GM19397 (cell line): ENCODE results near the gene SLC25A41.

Experiments used
- ATAC-seq: cut with Tn5 transposase; IDR thresholded peaks from one replicate; pipeline ENCODE4 v1.9.1; 2021; ENCODE audit warnings: mild to moderate bottlenecking, moderate library complexity; ENCODE audit not compliant: unreplicated experiment

SLC25A41 gene

DNA sequence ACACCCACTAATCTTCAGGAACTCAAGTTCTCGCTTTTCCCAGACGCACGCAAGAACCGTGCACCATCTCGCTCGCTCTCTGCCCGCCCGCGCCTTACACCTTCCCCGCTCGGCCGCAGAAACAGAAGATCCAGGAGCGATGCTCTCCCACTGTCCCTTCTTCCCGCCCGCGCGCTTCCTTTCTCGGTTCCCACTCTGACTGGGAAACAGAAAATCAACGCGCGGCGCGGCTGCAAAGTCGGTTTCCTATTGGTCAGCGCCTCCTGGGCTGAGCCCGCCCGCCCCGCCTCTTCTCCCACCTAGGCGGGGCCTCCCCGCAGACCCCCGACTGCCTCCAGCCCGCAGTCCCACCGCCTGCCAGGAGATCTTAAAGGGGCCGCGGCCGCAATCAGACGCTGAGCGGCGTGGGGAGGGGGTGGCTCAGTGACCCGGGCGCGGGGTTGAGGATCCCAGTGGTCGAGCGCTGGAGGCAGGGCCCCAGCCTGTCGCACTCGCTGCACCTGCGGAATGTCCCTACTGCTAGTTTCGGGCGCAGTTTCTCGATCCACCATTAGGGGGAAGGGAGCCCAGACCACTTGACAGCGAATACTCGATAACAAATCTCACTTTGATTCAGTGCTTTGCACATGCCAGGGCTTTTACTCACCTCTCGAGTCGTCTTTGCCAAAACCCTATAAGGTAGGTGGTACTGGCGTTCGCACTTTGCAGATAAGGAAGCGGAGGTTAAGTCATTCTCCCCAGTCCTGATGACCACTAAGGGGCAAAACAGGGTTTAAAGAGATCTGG is 26.7 kb upstream of the SLC25A41 start:
- peak; percentile 81 for ATAC-seq

DNA sequence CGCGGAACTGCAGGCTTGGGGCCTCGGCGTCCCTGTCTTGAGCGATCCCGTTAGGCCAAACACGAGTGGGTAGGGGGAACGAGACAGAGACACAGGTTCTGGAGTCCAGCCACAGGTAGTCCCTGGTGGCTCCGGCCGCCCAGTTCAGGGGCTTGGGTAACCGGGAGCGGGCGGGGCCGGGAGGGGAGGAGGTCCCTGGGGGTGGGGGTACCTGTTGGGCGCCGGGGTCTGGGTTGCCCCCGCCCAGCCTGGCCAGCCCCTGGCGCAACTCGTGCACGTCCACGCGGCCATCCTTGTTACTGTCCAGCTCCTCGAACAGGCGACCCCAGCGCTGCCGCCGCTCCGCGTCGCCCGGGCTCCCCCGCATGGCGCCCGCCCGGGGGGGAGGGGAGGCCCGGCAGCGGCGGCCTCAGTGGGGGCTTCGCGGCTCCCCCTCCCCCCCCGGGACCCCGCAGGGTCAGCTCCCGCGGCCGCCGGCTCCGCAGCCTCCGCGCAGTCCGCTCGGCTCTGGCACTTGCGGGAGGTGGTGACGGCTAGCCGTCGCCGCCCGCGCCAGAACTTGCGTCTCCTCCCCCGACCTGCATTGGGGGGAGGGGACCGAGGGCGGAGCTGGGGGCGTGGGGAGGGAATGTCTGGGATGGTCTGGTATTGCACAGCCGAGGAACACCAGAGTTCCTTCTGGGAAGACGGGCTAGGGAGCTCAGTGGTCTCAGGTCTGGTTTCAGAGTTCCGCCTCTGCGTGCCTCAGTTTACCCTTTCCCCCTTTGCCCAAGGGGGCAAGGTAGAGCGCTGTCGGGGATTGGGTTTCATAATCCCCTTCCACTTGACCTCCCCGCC is 25.9 kb upstream of the SLC25A41 start, which contains the start of gene SLC25A23:
Gene SLC25A23, minus strand, starts transcription at position 531 of the 837 bp plus-strand sequence. Its CDS starts 164 bp downstream, at position 367.
- peak; percentile 39 for ATAC-seq

- no peak for ATAC-seq
Measured at GRCh38 chr19:6458695-6459261, 25.2 kb upstream of the SLC25A41 start.

- no peak for ATAC-seq
Measured at GRCh38 chr19:6457958-6458694, 24.6 kb upstream of the SLC25A41 start.

DNA sequence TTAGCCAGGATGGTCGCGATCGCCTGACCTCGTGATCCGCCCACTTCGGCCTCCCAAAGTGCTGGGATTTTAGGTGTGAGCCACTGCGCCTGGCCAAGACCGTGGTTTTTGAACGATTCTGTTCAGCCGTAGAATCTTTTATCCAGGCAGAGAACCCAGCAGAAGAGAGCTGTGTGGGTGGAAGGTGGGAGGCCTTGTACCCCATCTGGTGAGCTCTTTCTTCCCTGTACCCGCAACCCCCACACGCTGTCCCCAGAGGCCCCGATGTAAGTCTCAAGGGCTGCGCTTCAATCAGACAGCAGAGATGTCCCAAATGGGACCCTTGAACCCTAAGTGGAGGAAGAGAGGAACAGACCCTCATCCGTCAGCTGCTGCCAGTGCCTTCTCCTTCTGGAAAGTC is 22.4 kb upstream of the SLC25A41 start:
- no peak for ATAC-seq

GRCh38 chr19:6453951-6454565 is 20.5 kb upstream of the SLC25A41 start:
- ATAC-seq, result no peak

DNA sequence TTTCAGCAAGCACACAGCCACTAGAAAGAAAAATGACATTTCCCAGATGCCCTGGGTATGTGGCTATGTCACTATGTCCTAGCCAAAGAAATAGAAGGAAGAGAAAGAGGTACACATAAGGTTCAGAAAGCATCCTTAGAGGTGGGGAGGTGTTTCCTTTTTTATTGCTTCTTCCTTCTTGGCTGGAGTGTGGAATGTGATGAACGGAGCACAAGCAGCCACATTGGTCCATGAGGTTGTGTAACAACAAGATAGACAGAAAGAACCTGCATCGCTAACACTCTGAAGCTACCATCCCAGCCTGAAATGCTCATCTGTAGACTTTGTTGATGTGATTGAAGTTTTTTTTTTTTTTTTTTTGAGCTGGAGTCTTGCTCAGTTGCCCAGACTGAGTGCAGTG is 19.3 kb upstream of the SLC25A41 start:
- ATAC-seq, result no peak

DNA sequence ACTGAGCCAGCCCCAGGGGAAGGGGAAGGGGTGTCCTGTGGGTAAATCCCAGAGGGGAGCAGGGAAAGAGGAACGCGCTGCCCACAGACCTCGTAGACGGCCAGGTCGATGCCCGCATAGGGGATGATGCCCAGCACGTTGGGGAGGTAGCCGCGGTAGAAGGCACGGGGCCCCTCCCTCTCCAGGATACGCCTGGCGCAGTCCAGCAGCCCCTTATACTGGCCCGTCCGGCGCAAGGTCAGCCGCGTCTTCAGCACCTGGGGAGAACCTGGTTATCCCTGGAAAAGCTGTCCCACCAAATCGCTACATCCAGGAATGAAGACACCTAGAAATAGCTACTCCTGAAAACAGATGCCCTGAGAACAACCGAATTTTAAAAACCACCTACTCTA is 18.7 kb upstream of the SLC25A41 start:
- no peak for ATAC-seq

DNA sequence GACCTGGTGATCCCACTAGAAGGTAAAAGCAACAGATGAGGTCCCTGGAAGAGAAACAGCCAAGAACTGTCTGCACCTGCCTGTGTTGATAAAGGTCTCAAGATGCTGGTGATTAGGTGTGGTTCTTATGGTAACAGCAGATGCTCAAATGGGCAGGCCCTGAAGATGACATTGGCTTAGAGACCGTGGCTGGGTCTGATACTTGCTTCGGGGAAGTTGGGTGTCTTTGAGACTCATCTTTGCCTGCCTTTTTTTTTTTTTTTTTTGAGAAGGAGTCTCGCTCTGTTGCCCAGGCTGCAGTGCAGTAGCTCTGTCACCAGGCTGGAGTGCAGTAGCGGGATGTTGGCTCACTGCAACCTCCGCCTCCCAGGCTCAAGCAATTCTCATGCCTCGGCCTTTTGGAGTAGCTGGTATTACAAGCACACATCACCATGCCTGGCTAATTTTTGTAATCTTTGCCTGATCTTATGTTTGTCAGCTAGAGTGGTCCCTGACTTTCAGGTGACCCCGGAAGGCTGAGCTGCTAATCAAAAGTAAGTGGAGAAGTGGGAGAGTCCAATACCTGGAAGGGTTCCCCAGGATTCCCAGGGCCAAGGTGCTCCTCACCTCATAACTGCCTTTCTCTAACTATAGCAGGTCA is 18.1 kb upstream of the SLC25A41 start:
- no peak for ATAC-seq

GRCh38 chr19:6450166-6450565 is 16.6 kb upstream of the SLC25A41 start:
- no peak for ATAC-seq

- ATAC-seq, result no peak
Measured at GRCh38 chr19:6448045-6448444, 14.5 kb upstream of the SLC25A41 start.

GRCh38 chr19:6446452-6446851 is 12.9 kb upstream of the SLC25A41 start:
- no peak for ATAC-seq

DNA sequence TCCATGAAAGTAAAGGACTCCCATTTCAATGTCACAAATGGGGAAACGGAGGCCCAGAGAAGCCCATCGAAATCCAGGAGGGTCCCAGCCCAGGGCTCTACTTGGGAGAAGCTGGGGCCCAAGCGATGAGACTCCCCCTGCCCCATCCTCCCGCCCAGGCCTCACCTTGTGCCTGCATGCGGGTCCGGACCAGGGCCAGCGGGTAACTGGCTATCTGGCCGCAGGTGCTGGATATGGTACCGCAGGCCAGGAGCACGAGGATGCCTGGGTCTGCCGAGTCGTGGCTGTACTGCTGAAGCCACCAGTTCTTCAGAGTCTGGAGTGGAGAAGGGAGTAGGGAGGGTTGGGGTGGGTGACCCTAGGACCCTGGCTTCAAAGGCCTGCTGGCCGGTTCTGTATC is 10.4 kb upstream of the SLC25A41 start:
- no peak for ATAC-seq

GRCh38 chr19:6442087-6442688 is 8.6 kb upstream of the SLC25A41 start:
- ATAC-seq, result no peak

DNA sequence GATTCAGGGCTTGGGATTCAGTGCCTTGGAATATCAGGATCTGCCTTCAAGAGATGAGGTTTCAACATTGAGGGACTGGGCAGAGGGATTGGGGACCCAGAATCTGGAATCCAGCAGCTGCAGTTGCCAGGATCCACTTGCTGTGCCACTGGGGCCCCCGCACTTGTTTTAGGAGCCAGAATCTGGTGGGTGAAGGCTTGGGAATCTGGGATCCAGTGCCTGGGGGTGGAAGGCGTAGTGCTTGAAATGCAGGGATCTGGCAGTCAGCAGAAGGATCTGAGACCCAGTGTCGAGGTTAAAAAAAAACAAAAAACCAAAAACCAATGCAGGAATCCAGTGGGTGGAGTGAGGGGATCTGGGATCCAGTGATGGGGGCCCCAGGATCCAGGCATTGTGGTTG is 7.3 kb upstream of the SLC25A41 start:
- ATAC-seq, result no peak

DNA sequence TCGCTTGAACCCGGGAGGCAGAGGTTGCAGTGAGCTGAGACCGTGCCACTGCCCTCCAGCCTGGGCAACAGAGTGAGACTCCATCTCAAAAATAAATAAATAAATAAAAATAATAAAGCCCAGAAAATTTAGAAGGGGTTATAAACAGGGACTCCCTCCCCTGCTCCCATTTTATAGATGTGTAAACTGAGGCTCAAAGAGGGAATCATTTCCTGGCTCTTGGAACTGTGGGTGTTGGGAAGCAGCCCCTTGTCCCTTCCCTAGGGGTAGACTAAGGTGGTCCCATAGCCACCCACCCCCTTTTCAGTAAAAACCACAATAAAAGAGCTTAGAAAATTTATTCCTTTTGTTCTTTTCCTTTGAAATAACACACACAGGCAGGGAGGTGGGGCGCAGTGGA is 6.2 kb upstream of the SLC25A41 start:
- ATAC-seq, result no peak

DNA sequence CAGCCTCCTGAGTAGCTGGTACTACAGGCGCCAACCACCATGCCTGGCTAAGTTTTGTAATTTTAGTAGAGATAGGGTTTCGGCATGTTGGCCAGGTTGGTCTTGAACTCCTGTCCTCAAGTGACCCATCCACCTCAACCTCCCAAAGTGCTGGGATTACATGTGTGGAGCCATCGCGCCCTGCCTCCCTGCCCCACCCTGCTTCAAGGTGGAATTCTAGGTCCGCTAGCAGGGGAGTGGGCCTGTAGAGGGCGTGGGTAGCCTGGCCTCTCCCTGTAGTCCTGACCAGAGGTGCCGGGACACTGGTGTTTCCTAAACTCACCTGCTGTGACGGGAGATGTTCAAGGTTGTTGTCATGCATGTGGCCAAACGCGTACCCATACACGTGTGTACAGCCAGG is 398 bp downstream of the SLC25A41 start:
- no peak for ATAC-seq

DNA sequence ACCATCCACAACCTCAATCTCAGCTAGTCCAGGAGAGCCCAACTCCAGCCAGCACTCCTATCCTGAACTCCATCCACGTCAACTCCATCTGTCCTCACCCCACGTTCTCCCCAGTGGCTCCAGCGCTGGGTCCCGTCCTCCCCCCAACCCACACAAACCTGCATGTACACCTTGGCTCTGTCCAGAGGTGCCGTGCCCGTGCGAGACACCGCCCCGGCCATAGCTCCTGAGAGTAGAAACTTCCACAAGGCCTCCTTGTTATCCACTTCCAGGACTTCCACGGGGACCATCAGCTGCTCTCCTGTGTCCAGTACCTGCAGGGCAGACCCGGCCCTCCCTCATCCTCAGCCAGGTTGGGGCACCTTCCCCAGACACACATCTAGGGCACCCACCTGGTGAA is 1.7 kb downstream of the SLC25A41 start:
- no peak for ATAC-seq

GRCh38 chr19:6429419-6430221 is 3.9 kb downstream of the SLC25A41 start:
- no peak for ATAC-seq
